Testis (tissue), 3 donors: Measurements from ENCODE around the gene ACTL8. TPM values are rescaled to one million over a fixed set of nuclear protein-coding genes. Genes with fewer than 3 reads are reported as not detected.

Experiments
- DNase-seq: peaks from one replicate; pipeline ENCODE4 v3.0.0-alpha.2; 2019
- H3K27ac ChIP-seq, 2 donors: fragments of 200-600 bp; sonication (generic); one replicate each; pipeline ENCODE4 v1.5.1; 2019
- H3K27me3 ChIP-seq: fragments of 200-600 bp; sonication (generic); one replicate; pipeline ENCODE4 v1.5.1; 2019
- H3K36me3 ChIP-seq: fragments of 200-600 bp; sonication (generic); one replicate; pipeline ENCODE4 v1.5.1; 2017; ENCODE audit warnings: low read depth; ENCODE audit errors: missing control alignments
- H3K4me1 ChIP-seq: fragments of 200-600 bp; sonication (generic); one replicate; pipeline ENCODE4 v1.5.1; 2019
- H3K4me3 ChIP-seq, 2 donors: fragments of 200-600 bp; sonication (generic); one replicate each; pipeline ENCODE4 v1.5.1; 2017 to 2019
- H3K9me3 ChIP-seq: fragments of 200-600 bp; sonication (generic); one replicate; pipeline ENCODE4 v1.5.1; 2017
- CTCF ChIP-seq, 3 experiments: fragments of 450-650 bp in 2 of 3; fragments of 200-600 bp in 1 of 3; sonication (generic) in 1 of 3; IDR thresholded peaks; one replicate each; pipeline ENCODE4 v1.5.1; 2016 to 2019; ENCODE audit warnings: antibody characterized with exemption in 3 of 3, mild to moderate bottlenecking in 2 of 3, moderate library complexity in 1 of 3
- POLR2A ChIP-seq: fragments of 450-650 bp; IDR thresholded peaks from one replicate; pipeline ENCODE4 v1.6.1; 2017; ENCODE audit warnings: antibody characterized with exemption, mild to moderate bottlenecking, moderate library complexity
- WGBS, 2 donors: methylation state at CpG; one replicate each; pipeline ENCODE4 v1.1.5; 2018; 5-methylcytosine and 5-hydroxymethylcytosine counted together
- intact Hi-C: fragments of 100-400 bp; cut with DNase I; formaldehyde crosslinking; loops from one replicate; pipeline ENCODE4 v1.15.1; 2023; ENCODE audit warnings: low total_unique reads
- polyA plus RNA-seq: library from polyadenylated mRNA; stranded (reverse); fragments of 350-450 nt; fragmentation: Illumina TruSeq; extraction: RNeasy Lipid Tissue Mini Kit (QIAGEN cat#74804); gene quantifications from one replicate; pipeline ENCODE4 v1.2.3, GENCODE V29; 2014; ENCODE audit warnings: low read depth, low replicate concordance; ENCODE audit not compliant: insufficient read depth
- total RNA-seq, 2 donors: library from RNA; depleted of rRNA; stranded (reverse); fragments of >200 nt; gene quantifications; one replicate each; pipeline ENCODE4 v1.2.3, GENCODE V29; 2016

The ACTL8 gene
- total and polyA plus RNA-seq, 3 donors from 2014 or later = 10.9 to 12.8 (median 12.6) TPM

GRCh38 chr1:17875882-17876280 lies 120.7 kb downstream of the ACTL8 start:
- Histone ChIP-seq H3K4me1 (no peaks in the 10 kb centered on the region), H3K4me3 (no peak overlapping the region), H3K27me3 (no peaks in the 10 kb centered on the region), H3K27ac (no peak overlapping the region), H3K36me3 (no peaks in the 10 kb centered on the region), H3K9me3 (no peaks in the 10 kb centered on the region)
- 90 to 97% methylated on average over 4 of the region's 4 CpGs for WGBS, 2 donors
- intact Hi-C loops = no loop called here
- TF ChIP-seq POLR2A (no peak), CTCF (IDR thresholded peaks at IDR 0.05) (no peak)
- DNase-seq = no peak

Other genes starting within 250 kb of the ACTL8 start
- gene ARHGEF10L, start 215.6 kb upstream of the ACTL8 start, total RNA-seq = 10 to 100 TPM; 18.4 to 20.3 TPM
- gene ARHGEF10L, start 215.6 kb upstream of the ACTL8 start, polyA plus RNA-seq = 13.5 TPM